CD8-positive, alpha-beta memory T cell (primary cell): ENCODE measurements around the gene BBS9. TPM values are rescaled to one million over a fixed set of nuclear protein-coding genes. Genes with fewer than 3 reads are reported as not detected.

Experiments
- CTCF ChIA-PET: fragments of 350-600 bp; sonication (Branson Sonifier 250); formaldehyde crosslinking; loops from one replicate; lab custom pipeline; 2021; ENCODE audit warnings: antibody characterized with exemption; lab: Charles Lee
- POLR2A ChIA-PET: fragments of 350-600 bp; sonication (Branson Sonifier 250); formaldehyde crosslinking; loops from one replicate; lab custom pipeline; 2021; ENCODE audit warnings: antibody characterized with exemption; lab: Charles Lee
- DNase-seq, 5 donors: peaks; one replicate each; pipeline versions ENCODE4 v3.0.0 to v3.0.0-alpha.2; 2020 to 2022; ENCODE audit warnings: mixed read lengths in 1 of 5
- H3K27ac ChIP-seq: one replicate; pipeline ENCODE4 v1.7.0; 2013; ENCODE audit warnings: low read depth, mild to moderate bottlenecking, low read length, moderate library complexity
- H3K27me3 ChIP-seq: 2 replicates; pipeline ENCODE4 v1.7.0; 2013; ENCODE audit warnings: low read length, mild to moderate bottlenecking; ENCODE audit not compliant: insufficient read depth, poor library complexity, severe bottlenecking
- H3K36me3 ChIP-seq: 2 replicates; pipeline ENCODE4 v1.7.0; 2013; ENCODE audit warnings: mild to moderate bottlenecking, low read length, moderate library complexity; ENCODE audit not compliant: insufficient read depth
- H3K4me1 ChIP-seq: 2 replicates; pipeline ENCODE4 v1.7.0; 2013; ENCODE audit warnings: mild to moderate bottlenecking, low read length, moderate library complexity; ENCODE audit not compliant: insufficient read depth
- H3K4me3 ChIP-seq: 2 replicates; pipeline ENCODE4 v1.7.0; 2013; ENCODE audit warnings: mild to moderate bottlenecking, low read length
- H3K9me3 ChIP-seq: 2 replicates; pipeline ENCODE4 v1.7.0; 2013; ENCODE audit warnings: mild to moderate bottlenecking, low read length
- H3K27ac Mint-ChIP-seq, 8 donors: one replicate each; pipeline ENCODE4 v1.8.0; 2020 to 2021; ENCODE audit warnings: mixed read lengths in 8 of 8, mild to moderate bottlenecking in 6 of 8, inconsistent platforms in 3 of 8, moderate library complexity in 3 of 8
- H3K27me3 Mint-ChIP-seq, 2 donors: one replicate each; pipeline ENCODE4 v1.8.0; 2020 to 2021; ENCODE audit warnings: mixed read lengths in 2 of 2, mild to moderate bottlenecking in 1 of 2, moderate library complexity in 1 of 2
- H3K36me3 Mint-ChIP-seq, 3 donors: one replicate each; pipeline ENCODE4 v1.8.0; 2020 to 2021; ENCODE audit warnings: mixed read lengths in 3 of 3, inconsistent platforms in 1 of 3, mild to moderate bottlenecking in 1 of 3
- H3K4me1 Mint-ChIP-seq, 3 donors: one replicate each; pipeline ENCODE4 v1.8.0; 2020 to 2021; ENCODE audit warnings: mixed read lengths in 3 of 3, inconsistent platforms in 1 of 3, mild to moderate bottlenecking in 1 of 3
- H3K4me3 Mint-ChIP-seq, 7 donors: one replicate each; pipeline ENCODE4 v1.8.0; 2020 to 2021; ENCODE audit warnings: mixed read lengths in 7 of 7, mild to moderate bottlenecking in 6 of 7, moderate library complexity in 4 of 7, inconsistent platforms in 2 of 7
- H3K9me3 Mint-ChIP-seq, 5 donors: one replicate each; pipeline ENCODE4 v1.8.0; 2020 to 2022; ENCODE audit warnings: mixed read lengths in 5 of 5, mild to moderate bottlenecking in 3 of 5, moderate library complexity in 2 of 5, inconsistent platforms in 1 of 5
- polyA plus RNA-seq: library from polyadenylated mRNA; unstranded; fragments of 300-500 nt; fragmentation: Illumina TruSeq; gene quantifications from one replicate; pipeline ENCODE4 v1.2.3, GENCODE V29; 2021
- total RNA-seq, 2 experiments: library from RNA; stranded (reverse); gene quantifications; one replicate each; pipeline ENCODE4 v1.2.3, GENCODE V29; 2021

BBS9 gene
- total and polyA plus RNA-seq, 3 experiments from 2014 or later, result 10.0 to 14.6 (median 11.1) TPM

DNA sequence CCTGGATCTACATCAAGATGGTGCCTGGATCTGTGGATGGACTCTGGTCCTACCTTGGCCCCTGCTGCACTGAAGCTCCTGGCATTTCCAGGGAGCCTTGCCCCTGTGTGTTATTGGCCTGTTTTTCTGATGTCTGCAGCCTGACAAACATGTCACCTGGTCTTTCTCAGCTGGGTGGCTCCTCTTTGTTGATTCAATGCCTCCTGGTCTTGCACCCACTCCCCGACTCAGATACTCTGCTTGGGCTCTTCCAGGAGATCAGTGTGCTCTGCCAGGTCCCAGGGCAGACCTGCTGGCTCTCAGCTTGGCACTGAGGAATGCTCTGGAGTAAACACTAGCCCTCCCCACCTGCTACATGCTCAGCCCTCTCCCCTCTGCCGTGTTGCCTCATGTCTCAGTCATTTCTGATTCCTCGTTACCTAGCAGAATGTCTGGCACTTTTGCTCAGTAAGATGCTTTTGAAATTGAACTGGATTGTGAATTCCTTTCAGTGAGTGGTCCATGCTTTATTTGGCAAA, 522.7 kb downstream of the BBS9 start:
- no peaks in the 10 kb centered on the region for H3K27me3 ChIP-seq
- no peak for DNase-seq
- H3K36me3 ChIP-seq, result no peaks in the 10 kb centered on the region
- no peaks in the 10 kb centered on the region for H3K9me3 ChIP-seq
- no peaks in the 10 kb centered on the region for H3K4me1 ChIP-seq
- Mint-ChIP-seq H3K36me3 (peaks cover 2 to 55% (median 24%) of the 10 kb centered on the region in 3 donors), H3K27me3 (peaks cover 0 to 4% of the 10 kb centered on the region in 2 donors), H3K4me1 (no peaks in the 10 kb centered on the region), H3K27ac (no peak overlapping the region), H3K9me3 (no peaks in the 10 kb centered on the region), H3K4me3 (no peak overlapping the region)
- H3K27ac ChIP-seq, result no peak overlapping the region
- CTCF ChIA-PET, result no interaction called here
- H3K4me3 ChIP-seq, result no peak overlapping the region
- POLR2A ChIA-PET, result no interaction called here

DNA sequence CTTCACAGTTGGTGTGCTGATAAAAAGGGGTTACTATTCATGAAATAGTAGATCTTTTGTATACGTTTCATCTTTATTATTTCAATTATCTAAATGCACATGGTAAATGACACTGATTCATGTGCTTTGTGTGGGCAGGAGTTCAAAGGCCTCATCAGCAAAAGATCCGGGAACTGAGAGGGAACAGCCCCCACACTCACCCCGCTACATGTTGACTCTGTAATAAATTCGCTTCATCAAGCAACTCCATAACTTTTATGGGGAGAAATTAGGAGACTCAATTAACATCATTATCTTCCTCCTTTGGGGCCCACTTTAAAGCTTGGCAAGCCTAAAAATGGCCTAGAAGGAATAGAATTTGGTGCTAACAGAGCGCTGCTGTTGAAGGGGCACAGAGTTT, 525.3 kb downstream of the BBS9 start:
- Mint-ChIP-seq H3K27me3 (peaks cover 0 to 4% of the 10 kb centered on the region in 2 donors), H3K9me3 (peaks cover 0 to 2% (median 0%) of the 10 kb centered on the region in 5 donors), H3K36me3 (peaks cover 2 to 40% (median 22%) of the 10 kb centered on the region in 3 donors), H3K27ac (peak overlapping the region in 1 of 8 donors; percentile 47), H3K4me1 (no peaks in the 10 kb centered on the region), H3K4me3 (no peak overlapping the region)
- H3K4me1 ChIP-seq, result no peaks in the 10 kb centered on the region
- CTCF ChIA-PET, result no interaction called here
- H3K4me3 ChIP-seq, result no peak overlapping the region
- no peak overlapping the region for H3K27ac ChIP-seq
- H3K36me3 ChIP-seq, result no peaks in the 10 kb centered on the region
- no peaks in the 10 kb centered on the region for H3K27me3 ChIP-seq
- H3K9me3 ChIP-seq, result no peaks in the 10 kb centered on the region
- POLR2A ChIA-PET, result no interaction called here
- no peak for DNase-seq

Other genes starting within 250 kb of the BBS9 start
- 10 to 100 TPM; 21.8 to 24.2 TPM for gene KBTBD2, start 237.8 kb upstream of the BBS9 start, total RNA-seq
- 21.9 TPM for gene KBTBD2, start 237.8 kb upstream of the BBS9 start, polyA plus RNA-seq
- gene FKBP9, start 172.1 kb upstream of the BBS9 start, total RNA-seq, result under 1 TPM; 0.29 to 0.31 TPM
- gene FKBP9, start 172.1 kb upstream of the BBS9 start, polyA plus RNA-seq, result not detected
- 10 to 100 TPM; 27.6 to 31.5 TPM for gene NT5C3A, start 66.8 kb upstream of the BBS9 start, total RNA-seq
- gene NT5C3A, start 66.8 kb upstream of the BBS9 start, polyA plus RNA-seq, result 54.1 TPM
- gene RP9, start 20.2 kb upstream of the BBS9 start, total RNA-seq, result 10 to 100 TPM; 26.0 to 27.7 TPM
- 23.3 TPM for gene RP9, start 20.2 kb upstream of the BBS9 start, polyA plus RNA-seq